ENCODE data around the gene MYOG. TPM values are rescaled to one million over a fixed set of nuclear protein-coding genes. Genes with fewer than 3 reads are reported as not detected.

MYOG gene
- total RNA-seq, 2 donors from 2014 or later = not detected

DNA sequence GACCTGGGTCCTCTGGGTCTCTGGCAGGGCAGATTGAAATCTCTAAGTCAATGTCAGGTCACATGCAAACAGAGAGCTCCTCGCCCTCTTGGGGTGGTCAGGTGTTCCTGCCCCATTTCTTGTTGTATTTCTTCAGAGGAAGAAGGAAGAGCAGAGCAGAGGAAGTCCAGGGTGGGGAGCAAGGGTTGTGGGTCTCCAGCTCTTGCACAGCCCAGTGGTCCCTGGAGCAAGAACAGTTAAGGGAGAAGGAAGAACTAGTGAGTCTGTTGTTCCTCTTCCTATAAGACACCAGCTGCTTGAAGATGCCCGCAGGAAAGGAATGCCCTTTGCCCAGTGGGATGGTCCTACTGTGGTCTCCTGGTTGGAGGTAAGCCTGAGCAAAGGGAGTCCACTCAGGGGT is 26.3 kb downstream of the MYOG start:
- Mint-ChIP-seq H3K9me3 (no peaks in the 10 kb centered on the region), H3K27ac (no peak overlapping the region), H3K4me1 (ENCODE audit: low read depth in 2 of 2) (no peaks in the 10 kb centered on the region), H3K27me3 (peaks cover 17 to 27% of the 10 kb centered on the region in 2 donors), H3K4me3 (no peak overlapping the region), H3K36me3 (no peaks in the 10 kb centered on the region)
- no peak for DNase-seq (ENCODE audit: low spot score)
- no peak for ATAC-seq

DNA sequence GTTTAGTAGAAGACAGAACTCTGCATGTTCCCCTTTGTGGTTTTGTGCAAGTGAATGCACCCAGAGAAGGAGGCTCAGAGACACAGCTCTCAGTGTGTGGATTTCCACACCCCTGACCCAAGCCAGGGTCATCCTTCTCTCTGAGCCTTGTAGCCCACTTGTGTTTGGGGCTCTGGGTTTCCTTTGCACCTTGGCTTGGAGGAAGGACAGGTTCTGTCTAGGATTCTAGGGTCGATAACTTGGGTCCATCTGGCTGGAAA is 27.2 kb downstream of the MYOG start:
- Mint-ChIP-seq H3K36me3 (no peaks in the 10 kb centered on the region), H3K27ac (no peak overlapping the region), H3K4me3 (no peak overlapping the region), H3K4me1 (ENCODE audit: low read depth in 2 of 2) (no peaks in the 10 kb centered on the region), H3K27me3 (peaks cover 17 to 19% of the 10 kb centered on the region in 2 donors), H3K9me3 (no peaks in the 10 kb centered on the region)
- ATAC-seq (no peak), DNase-seq (ENCODE audit: low spot score) (no peak)

DNA sequence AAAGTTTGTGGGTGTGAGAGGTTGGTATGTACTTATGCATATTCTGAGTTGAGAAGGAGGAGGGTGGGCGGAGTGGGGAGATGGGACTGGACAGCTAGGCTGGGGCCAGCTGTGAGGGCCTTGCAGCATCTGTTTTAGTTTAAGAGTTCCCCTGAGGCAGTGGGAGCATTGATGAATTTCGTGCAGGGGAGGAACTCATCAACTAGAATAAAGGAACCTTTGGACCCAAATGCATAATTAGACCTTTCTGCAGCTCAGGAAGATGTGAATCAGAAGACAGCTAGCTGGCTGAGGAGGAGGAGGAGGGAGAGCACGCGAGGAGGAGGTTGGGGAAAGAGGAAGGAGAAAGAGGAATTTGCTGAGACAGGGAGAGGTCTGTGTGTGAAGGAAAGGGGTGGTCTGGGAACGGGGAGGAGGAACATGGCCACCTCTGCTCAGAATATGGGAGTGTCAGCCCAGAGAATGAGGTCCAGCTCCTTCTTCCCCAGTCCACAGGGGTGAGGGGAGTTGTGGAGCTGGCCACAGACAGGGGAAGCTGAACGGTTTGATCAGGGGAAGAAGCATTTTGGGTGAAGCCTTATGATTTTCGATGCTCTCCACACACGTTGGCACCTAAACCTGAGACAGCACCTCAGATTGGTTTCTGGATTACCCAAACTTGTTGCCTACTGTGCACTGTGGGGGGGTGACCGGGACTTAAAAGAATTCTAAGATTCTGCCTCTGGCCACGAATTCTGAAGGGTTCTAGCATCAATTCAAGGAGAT is 27.7 kb downstream of the MYOG start:
- Mint-ChIP-seq H3K9me3 (no peaks in the 10 kb centered on the region), H3K27me3 (peaks cover 15 to 19% of the 10 kb centered on the region in 2 donors), H3K4me3 (no peak overlapping the region), H3K4me1 (ENCODE audit: low read depth in 2 of 2) (no peaks in the 10 kb centered on the region), H3K36me3 (no peaks in the 10 kb centered on the region), H3K27ac (no peak overlapping the region)
- DNase-seq (ENCODE audit: low spot score) = no peak
- no peak for ATAC-seq

DNA sequence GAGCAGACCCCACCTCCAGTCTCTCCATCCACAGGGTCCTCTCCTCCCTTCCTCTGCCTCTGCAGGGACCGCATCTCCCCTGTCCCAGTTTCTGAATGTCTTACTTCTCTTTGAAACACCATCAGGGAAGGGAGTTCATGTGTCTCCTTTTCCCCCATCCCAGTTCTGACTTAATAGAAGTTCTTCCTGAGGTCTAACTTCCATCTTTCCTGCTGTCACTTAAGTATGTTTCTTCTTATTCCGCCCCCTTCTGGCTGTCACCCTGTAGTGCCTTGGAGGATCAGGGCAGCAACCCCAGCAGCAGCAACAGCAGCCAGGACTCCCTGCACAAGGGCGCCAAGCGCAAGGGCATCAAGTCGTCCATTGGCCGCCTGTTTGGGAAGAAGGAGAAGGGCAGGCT is 29.3 kb downstream of the MYOG start:
- Mint-ChIP-seq H3K27me3 (peaks cover 19 to 30% of the 10 kb centered on the region in 2 donors), H3K9me3 (no peaks in the 10 kb centered on the region), H3K4me1 (ENCODE audit: low read depth in 2 of 2) (no peaks in the 10 kb centered on the region), H3K36me3 (no peaks in the 10 kb centered on the region), H3K27ac (no peak overlapping the region), H3K4me3 (no peak overlapping the region)
- DNase-seq (ENCODE audit: low spot score) = no peak
- no peak for ATAC-seq

DNA sequence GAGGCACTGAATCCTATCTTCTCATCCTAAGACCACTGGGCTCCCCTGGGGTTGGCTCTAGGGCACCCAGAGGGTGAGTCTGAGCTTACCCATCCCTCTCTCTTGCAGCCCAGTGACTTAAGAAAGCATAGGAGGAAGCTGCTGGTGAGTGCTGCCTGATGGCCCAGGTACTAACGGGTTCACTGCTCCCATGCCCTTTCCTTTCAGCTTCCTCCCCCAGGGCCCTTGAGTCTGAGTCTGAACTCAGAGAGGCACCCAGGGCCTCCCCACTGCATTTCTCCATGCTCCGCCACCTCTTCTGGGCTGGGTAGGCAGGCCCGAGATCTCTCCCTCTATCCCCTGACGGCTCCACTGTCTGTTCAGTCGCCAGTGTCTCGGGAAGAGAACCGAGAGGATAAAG is 29.8 kb downstream of the MYOG start:
- no peak for ATAC-seq
- H3K4me3 Mint-ChIP-seq = no peak overlapping the region
- no peak for DNase-seq (ENCODE audit: low spot score)
- peaks cover 18 to 30% of the 10 kb centered on the region in 2 donors for H3K27me3 Mint-ChIP-seq
- H3K9me3 Mint-ChIP-seq = no peaks in the 10 kb centered on the region
- H3K27ac Mint-ChIP-seq = no peak overlapping the region
- no peaks in the 10 kb centered on the region for H3K36me3 Mint-ChIP-seq
- no peaks in the 10 kb centered on the region for H3K4me1 Mint-ChIP-seq (ENCODE audit: low read depth in 2 of 2)

DNA sequence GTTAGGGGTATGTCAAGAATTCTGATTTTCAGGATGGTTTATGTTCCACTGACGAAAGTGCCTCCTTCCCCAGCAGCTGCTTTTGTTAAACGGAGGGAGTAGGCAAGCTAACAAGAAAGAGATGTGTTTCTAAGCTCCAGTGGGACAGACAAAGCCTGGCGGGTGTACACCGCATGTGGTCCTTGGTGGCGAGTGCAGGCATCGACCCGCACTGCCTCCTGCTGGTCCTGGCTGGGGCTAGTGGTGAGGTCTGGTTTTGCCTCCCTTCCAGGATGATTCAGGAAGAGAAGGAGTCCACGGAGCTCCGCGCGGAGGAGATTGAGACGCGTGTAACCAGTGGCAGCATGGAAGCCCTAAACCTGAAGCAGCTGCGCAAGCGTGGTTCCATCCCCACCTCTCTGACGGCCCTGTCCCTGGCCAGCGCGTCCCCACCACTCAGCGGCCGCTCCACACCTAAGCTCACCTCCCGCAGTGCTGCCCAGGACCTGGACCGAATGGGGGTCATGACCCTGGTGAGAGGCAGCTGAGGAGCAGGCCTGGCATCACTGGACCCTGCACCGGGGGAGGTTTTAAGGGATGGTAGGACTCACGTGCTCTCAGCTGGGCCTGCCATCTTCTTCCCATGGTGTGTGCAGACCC is 30.5 kb downstream of the MYOG start:
- Mint-ChIP-seq H3K9me3 (no peaks in the 10 kb centered on the region), H3K27ac (no peak overlapping the region), H3K27me3 (peaks cover 18 to 30% of the 10 kb centered on the region in 2 donors), H3K4me3 (no peak overlapping the region), H3K36me3 (no peaks in the 10 kb centered on the region), H3K4me1 (ENCODE audit: low read depth in 2 of 2) (no peaks in the 10 kb centered on the region)
- DNase-seq (ENCODE audit: low spot score) (no peak), ATAC-seq (no peak)

DNA sequence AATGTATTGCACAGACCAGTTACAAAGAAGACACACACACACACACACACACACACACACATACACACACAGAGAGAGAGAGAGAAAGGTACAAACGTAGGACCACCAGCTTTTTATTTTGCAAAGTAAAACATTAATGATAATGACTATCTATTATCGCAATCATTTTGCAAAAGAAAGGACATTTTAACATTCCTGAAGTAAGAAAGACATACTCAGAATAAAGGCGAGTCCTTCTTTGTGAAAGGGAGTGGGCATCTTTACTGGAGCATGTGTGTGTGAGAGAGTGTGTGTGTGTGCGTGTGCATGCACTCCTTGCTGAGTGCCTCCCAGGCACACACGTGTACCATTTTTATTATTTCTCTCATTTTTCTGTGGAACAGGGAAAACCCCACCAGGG is 31.2 kb downstream of the MYOG start:
- H3K27me3 Mint-ChIP-seq = peaks cover 18 to 30% of the 10 kb centered on the region in 2 donors
- DNase-seq (ENCODE audit: low spot score) (no peak), ATAC-seq (no peak)
- no peaks in the 10 kb centered on the region for H3K36me3 Mint-ChIP-seq
- no peak overlapping the region for H3K27ac Mint-ChIP-seq
- H3K4me3 Mint-ChIP-seq = no peak overlapping the region
- no peaks in the 10 kb centered on the region for H3K4me1 Mint-ChIP-seq (ENCODE audit: low read depth in 2 of 2)
- H3K9me3 Mint-ChIP-seq = no peaks in the 10 kb centered on the region

DNA sequence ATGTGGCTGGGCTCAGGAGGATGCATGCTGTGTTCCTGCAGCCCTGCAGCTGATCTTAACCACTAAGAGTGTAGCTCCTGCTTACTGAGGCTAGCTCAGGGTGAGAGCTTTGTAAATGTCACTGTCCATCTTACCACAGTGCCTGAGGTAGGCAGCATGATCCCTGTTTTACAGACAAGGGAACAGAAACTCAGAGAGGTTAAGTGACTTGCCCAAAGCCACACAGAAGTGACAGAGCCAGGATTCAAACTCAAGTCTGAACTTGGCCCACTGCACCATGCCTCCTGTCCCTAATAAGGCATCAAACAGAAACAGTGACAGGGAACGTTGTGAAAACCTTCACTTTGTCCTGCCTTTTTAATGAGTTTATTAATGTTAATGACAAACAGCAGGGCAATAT is 31.6 kb downstream of the MYOG start:
- Mint-ChIP-seq H3K36me3 (no peaks in the 10 kb centered on the region), H3K9me3 (no peaks in the 10 kb centered on the region), H3K27ac (no peak overlapping the region), H3K4me3 (no peak overlapping the region), H3K27me3 (peaks cover 18 to 30% of the 10 kb centered on the region in 2 donors), H3K4me1 (ENCODE audit: low read depth in 2 of 2) (no peaks in the 10 kb centered on the region)
- ATAC-seq = no peak
- DNase-seq (ENCODE audit: low spot score) = no peak

DNA sequence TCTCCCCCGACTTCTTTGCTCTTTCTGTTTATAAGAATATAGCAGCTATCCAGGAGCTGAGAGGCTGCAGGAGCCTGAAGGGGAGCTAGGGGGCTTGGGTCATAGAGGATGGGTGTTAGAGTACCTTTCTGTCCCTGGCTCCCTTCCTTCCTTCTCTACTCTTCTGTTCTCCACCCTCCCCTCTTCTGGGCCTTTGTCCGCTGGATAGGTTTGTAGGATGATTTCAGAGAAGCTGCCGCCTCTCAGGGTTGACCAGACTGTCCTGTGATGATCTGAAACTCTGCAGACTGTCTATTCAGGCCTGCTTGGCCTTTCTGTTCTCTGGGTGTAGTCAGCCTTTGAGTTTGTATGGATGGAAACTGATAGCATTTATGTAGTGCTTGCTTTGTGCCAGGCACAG is 33.2 kb downstream of the MYOG start:
- peaks cover 17 to 27% of the 10 kb centered on the region in 2 donors for H3K27me3 Mint-ChIP-seq
- no peak overlapping the region for H3K27ac Mint-ChIP-seq
- no peaks in the 10 kb centered on the region for H3K4me1 Mint-ChIP-seq (ENCODE audit: low read depth in 2 of 2)
- no peak overlapping the region for H3K4me3 Mint-ChIP-seq
- H3K36me3 Mint-ChIP-seq = no peaks in the 10 kb centered on the region
- DNase-seq (ENCODE audit: low spot score) (no peak), ATAC-seq (no peak)
- H3K9me3 Mint-ChIP-seq = no peaks in the 10 kb centered on the region

DNA sequence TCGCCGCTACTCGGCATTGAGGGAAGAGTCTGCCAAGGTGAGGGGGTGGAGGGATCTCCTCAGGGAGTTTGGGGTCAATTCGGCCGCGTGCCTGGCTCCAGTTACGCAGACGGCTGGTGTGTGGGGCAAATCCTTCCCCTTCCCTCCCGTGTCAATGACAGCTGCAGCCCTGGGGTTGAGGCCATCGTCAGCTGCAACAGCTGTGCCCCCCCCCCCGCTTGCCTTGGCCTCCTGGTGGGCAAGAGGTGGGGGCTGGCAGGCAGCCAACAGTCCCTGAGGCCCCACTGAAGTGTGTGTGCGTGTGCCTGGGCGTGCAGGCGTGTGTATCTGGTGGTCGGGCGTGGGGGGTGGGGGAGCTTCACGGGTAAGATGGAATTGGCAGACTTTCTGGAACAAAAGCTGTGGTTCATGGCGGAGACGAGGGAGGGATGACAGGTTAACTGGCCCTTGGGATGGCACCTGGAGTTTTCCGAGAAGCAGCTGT is 33.9 kb downstream of the MYOG start:
- H3K4me1 Mint-ChIP-seq (ENCODE audit: low read depth in 2 of 2) = no peaks in the 10 kb centered on the region
- no peaks in the 10 kb centered on the region for H3K36me3 Mint-ChIP-seq
- DNase-seq (ENCODE audit: low spot score) = no peak
- H3K9me3 Mint-ChIP-seq = no peaks in the 10 kb centered on the region
- no peak overlapping the region for H3K27ac Mint-ChIP-seq
- peaks cover 16 to 24% of the 10 kb centered on the region in 2 donors for H3K27me3 Mint-ChIP-seq
- H3K4me3 Mint-ChIP-seq = no peak overlapping the region
- ATAC-seq = no peak

DNA sequence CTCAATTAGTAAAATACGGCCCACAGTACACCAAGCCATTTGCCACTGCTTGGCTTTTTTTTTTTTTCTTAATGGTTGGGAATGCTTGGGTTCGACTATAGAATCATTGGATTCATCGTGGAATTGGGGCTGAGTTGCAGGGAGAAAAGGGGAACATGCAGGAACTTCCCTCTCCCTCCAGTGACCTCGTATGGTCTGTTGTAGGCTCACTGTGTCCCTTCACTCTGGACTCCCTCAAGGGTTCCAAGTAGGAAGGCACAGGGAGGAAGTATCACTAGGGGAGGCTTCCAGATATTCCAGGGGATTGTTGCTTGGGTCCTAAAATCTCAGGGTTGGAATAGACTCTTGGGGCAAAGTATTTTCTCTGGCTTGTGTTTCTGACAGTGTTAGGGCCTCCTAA is 35.0 kb downstream of the MYOG start:
- H3K36me3 Mint-ChIP-seq = no peaks in the 10 kb centered on the region
- H3K27me3 Mint-ChIP-seq = peaks cover 12 to 19% of the 10 kb centered on the region in 2 donors
- no peak for ATAC-seq
- no peaks in the 10 kb centered on the region for H3K9me3 Mint-ChIP-seq
- no peak for DNase-seq (ENCODE audit: low spot score)
- no peak overlapping the region for H3K4me3 Mint-ChIP-seq
- no peaks in the 10 kb centered on the region for H3K4me1 Mint-ChIP-seq (ENCODE audit: low read depth in 2 of 2)
- H3K27ac Mint-ChIP-seq = no peak overlapping the region

DNA sequence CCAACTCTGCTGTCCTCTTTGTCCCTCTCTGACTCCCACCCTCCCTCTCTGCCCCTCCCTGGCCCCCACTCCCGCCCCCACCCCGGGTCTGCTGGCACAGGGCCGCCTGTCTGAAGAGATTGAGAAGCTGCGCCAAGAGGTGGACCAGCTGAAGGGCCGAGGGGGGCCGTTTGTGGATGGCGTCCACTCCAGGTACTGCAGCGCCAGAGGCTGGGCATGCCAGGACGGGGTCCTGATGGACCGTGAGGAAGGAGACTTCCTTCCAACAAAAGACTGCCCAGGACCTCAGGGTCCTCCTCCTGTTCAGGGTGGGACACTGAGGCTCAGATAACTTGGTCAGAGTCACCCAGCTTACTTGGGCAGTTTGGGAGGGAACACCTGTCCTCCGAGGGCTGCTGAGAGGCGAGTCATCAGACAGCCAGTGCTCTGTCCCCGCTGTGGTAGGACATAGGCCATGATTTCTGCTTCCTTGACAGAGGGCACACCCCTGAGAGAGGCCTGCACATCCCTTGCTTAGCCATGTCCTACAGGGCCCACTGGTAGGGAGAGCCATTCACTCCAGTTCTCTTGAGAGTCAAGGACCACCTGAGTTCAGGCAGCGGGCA is 36.1 kb downstream of the MYOG start:
- no peak for DNase-seq (ENCODE audit: low spot score)
- H3K4me1 Mint-ChIP-seq (ENCODE audit: low read depth in 2 of 2) = no peaks in the 10 kb centered on the region
- peaks cover 16 to 23% of the 10 kb centered on the region in 2 donors for H3K27me3 Mint-ChIP-seq
- H3K4me3 Mint-ChIP-seq = no peak overlapping the region
- H3K9me3 Mint-ChIP-seq = no peaks in the 10 kb centered on the region
- H3K36me3 Mint-ChIP-seq = no peaks in the 10 kb centered on the region
- H3K27ac Mint-ChIP-seq = no peak overlapping the region
- ATAC-seq = no peak

DNA sequence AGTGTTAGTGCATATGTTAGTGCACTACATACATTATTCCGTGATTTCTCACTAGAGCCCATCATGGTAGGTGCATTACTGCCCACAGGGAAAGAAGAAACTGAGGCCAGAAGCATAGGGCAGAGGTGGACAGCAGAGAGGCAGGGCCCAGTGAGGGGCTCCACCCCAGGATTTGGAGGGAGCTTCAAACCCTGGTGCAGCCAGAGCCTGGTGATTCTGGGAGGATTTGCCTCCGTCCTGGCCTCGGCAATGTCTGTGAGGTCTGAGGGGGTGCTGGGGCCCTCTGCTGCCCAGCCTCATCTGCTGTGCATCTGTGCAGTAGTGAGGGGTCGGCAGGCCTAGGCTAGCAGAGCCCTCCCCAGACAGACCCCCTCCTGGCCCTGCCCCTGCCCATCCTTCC is 36.7 kb downstream of the MYOG start:
- Mint-ChIP-seq H3K9me3 (no peaks in the 10 kb centered on the region), H3K27ac (no peak overlapping the region), H3K4me3 (no peak overlapping the region), H3K4me1 (ENCODE audit: low read depth in 2 of 2) (no peaks in the 10 kb centered on the region), H3K36me3 (no peaks in the 10 kb centered on the region), H3K27me3 (peaks cover 20 to 28% of the 10 kb centered on the region in 2 donors)
- no peak for ATAC-seq
- DNase-seq (ENCODE audit: low spot score) = no peak

DNA sequence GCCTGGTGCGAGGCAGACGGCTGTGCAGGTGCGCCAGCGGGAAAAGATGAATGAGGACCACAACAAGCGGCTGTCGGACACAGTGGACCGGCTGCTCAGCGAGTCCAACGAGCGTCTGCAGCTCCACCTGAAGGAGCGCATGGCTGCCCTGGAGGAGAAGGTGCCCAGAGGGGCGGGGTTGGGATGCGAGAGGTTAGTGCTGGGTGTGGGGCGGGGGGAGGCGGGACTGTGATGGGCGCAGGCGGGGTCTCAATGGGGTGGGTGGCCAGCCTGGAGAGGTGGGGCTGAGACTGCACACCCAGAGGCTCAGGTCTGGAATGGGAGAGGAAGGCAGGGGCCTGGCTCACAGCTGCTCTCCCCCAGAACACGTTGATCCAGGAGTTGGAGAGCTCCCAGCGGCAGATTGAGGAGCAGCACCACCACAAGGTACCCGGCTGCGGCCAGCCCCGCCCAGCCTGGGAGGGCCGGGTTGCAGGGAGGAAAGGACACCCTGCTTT is 37.2 kb downstream of the MYOG start:
- Mint-ChIP-seq H3K9me3 (no peaks in the 10 kb centered on the region), H3K36me3 (no peaks in the 10 kb centered on the region), H3K27me3 (peaks cover 20 to 28% of the 10 kb centered on the region in 2 donors), H3K27ac (no peak overlapping the region), H3K4me3 (no peak overlapping the region), H3K4me1 (ENCODE audit: low read depth in 2 of 2) (no peaks in the 10 kb centered on the region)
- DNase-seq (ENCODE audit: low spot score) (no peak), ATAC-seq (peak in 1 of 2 donors; percentile 20)
